Measurements from ENCODE around the gene PHC2.

DNA sequence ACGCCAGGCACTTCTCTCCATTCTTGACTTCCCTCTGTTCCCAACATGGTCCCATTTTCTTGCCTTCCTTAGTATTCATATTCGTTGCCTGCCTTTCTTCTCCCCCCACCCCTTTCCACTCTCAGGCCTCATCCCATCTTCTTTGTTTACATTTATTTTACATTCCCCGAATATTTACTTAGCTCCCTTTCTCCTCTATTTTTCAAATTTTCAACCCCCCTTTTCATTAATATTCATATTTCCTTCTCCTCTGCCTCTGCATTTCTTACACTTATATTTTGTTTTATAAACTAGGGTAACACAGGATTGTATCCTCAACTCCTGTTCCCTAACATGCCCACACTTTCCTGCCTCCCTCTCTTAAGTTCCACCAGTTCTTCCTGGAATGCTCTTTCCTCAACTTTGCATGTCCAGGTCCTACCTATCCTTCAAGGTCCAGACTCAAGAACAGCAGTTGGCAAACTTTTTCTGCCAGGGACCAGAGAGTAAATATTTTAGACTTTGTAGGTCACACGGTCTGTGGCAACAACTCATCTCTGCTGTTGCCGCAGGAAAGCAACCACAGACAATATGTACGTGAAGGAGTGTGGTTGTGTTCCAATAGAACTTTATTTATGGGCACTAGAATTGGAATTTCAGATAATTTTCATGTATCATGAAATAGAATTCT, 80.1 kb downstream of the PHC2 start:
- TF ChIP-seq, protein P1, sequence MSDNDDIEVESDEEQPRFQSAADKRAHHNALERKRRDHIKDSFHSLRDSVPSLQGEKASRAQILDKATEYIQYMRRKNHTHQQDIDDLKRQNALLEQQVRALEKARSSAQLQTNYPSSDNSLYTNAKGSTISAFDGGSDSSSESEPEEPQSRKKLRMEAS (IDR thresholded peaks at IDR 0.05): no peak
- TF ChIP-seq TCF12 (IDR thresholded peaks at IDR 0.05; ENCODE audit: low read depth): no peak
